ENCODE measurements around the gene OCA2. TPM values are rescaled to one million over a fixed set of nuclear protein-coding genes. Genes with fewer than 3 reads are reported as not detected.

OCA2 gene
- total and polyA plus RNA-seq, 2 of the 13 experiments (the other 11 are each of a cell fraction or from before 2014, with no cell fraction given), result 0.02 to 0.05 TPM

GRCh38 chr15:28037969-28038590, 61.0 kb downstream of the OCA2 start (continued):
- TF ChIP-seq SOX13 (IDR thresholded peaks at IDR 0.05) (no peak), SOX13 (CRISPR knock-in tag; conservative IDR thresholded peaks at IDR 0.05 in 1 of 2, IDR thresholded peaks at IDR 0.05 in 1 of 2) (peak in 1 of 2 experiments; percentile 52; a peak in 1 of 4 replicates), SALL1 (CRISPR knock-in tag; IDR thresholded peaks at IDR 0.05) (peak; percentile 40; the same call in 1 of the 2 replicates), HNF4G (IDR thresholded peaks at IDR 0.05; ENCODE audit: borderline replicate concordance, low read depth, low read length) (peak; percentile 58; the same call in 1 of the 2 replicates), HNF4G (CRISPR knock-in tag; IDR thresholded peaks at IDR 0.05; ENCODE audit: borderline replicate concordance, low read depth) (peak; percentile 48; the same call in 1 of the 2 replicates), HNF4A (CRISPR knock-in tag; IDR thresholded peaks at IDR 0.05) (peak; percentile 91), NCOA2 (CRISPR knock-in tag; IDR thresholded peaks at IDR 0.05) (0 out of 2 replicates have a peak, but pooled peaks have one; percentile 34), ZNF362 (CRISPR knock-in tag; IDR thresholded peaks at IDR 0.05; ENCODE audit: borderline replicate concordance) (peak; percentile 79), SAP130 (CRISPR knock-in tag; IDR thresholded peaks at IDR 0.05; ENCODE audit: low read depth) (peak; percentile 22; the same call in 1 of the 2 replicates)
- TF ChIP-seq, protein P1, sequence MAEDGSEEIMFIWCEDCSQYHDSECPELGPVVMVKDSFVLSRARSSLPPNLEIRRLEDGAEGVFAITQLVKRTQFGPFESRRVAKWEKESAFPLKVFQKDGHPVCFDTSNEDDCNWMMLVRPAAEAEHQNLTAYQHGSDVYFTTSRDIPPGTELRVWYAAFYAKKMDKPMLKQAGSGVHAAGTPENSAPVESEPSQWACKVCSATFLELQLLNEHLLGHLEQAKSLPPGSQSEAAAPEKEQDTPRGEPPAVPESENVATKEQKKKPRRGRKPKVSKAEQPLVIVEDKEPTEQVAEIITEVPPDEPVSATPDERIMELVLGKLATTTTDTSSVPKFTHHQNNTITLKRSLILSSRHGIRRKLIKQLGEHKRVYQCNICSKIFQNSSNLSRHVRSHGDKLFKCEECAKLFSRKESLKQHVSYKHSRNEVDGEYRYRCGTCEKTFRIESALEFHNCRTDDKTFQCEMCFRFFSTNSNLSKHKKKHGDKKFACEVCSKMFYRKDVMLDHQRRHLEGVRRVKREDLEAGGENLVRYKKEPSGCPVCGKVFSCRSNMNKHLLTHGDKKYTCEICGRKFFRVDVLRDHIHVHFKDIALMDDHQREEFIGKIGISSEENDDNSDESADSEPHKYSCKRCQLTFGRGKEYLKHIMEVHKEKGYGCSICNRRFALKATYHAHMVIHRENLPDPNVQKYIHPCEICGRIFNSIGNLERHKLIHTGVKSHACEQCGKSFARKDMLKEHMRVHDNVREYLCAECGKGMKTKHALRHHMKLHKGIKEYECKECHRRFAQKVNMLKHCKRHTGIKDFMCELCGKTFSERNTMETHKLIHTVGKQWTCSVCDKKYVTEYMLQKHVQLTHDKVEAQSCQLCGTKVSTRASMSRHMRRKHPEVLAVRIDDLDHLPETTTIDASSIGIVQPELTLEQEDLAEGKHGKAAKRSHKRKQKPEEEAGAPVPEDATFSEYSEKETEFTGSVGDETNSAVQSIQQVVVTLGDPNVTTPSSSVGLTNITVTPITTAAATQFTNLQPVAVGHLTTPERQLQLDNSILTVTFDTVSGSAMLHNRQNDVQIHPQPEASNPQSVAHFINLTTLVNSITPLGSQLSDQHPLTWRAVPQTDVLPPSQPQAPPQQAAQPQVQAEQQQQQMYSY (CRISPR knock-in tag; IDR thresholded peaks at IDR 0.05), result no peak
- TF ChIP-seq, protein P2, sequence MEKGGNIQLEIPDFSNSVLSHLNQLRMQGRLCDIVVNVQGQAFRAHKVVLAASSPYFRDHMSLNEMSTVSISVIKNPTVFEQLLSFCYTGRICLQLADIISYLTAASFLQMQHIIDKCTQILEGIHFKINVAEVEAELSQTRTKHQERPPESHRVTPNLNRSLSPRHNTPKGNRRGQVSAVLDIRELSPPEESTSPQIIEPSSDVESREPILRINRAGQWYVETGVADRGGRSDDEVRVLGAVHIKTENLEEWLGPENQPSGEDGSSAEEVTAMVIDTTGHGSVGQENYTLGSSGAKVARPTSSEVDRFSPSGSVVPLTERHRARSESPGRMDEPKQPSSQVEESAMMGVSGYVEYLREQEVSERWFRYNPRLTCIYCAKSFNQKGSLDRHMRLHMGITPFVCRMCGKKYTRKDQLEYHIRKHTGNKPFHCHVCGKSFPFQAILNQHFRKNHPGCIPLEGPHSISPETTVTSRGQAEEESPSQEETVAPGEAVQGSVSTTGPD (CRISPR knock-in tag; IDR thresholded peaks at IDR 0.05), result no peak
- TF ChIP-seq, protein P3, sequence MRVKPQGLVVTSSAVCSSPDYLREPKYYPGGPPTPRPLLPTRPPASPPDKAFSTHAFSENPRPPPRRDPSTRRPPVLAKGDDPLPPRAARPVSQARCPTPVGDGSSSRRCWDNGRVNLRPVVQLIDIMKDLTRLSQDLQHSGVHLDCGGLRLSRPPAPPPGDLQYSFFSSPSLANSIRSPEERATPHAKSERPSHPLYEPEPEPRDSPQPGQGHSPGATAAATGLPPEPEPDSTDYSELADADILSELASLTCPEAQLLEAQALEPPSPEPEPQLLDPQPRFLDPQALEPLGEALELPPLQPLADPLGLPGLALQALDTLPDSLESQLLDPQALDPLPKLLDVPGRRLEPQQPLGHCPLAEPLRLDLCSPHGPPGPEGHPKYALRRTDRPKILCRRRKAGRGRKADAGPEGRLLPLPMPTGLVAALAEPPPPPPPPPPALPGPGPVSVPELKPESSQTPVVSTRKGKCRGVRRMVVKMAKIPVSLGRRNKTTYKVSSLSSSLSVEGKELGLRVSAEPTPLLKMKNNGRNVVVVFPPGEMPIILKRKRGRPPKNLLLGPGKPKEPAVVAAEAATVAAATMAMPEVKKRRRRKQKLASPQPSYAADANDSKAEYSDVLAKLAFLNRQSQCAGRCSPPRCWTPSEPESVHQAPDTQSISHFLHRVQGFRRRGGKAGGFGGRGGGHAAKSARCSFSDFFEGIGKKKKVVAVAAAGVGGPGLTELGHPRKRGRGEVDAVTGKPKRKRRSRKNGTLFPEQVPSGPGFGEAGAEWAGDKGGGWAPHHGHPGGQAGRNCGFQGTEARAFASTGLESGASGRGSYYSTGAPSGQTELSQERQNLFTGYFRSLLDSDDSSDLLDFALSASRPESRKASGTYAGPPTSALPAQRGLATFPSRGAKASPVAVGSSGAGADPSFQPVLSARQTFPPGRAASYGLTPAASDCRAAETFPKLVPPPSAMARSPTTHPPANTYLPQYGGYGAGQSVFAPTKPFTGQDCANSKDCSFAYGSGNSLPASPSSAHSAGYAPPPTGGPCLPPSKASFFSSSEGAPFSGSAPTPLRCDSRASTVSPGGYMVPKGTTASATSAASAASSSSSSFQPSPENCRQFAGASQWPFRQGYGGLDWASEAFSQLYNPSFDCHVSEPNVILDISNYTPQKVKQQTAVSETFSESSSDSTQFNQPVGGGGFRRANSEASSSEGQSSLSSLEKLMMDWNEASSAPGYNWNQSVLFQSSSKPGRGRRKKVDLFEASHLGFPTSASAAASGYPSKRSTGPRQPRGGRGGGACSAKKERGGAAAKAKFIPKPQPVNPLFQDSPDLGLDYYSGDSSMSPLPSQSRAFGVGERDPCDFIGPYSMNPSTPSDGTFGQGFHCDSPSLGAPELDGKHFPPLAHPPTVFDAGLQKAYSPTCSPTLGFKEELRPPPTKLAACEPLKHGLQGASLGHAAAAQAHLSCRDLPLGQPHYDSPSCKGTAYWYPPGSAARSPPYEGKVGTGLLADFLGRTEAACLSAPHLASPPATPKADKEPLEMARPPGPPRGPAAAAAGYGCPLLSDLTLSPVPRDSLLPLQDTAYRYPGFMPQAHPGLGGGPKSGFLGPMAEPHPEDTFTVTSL (CRISPR knock-in tag; IDR thresholded peaks at IDR 0.05; ENCODE audit: borderline replicate concordance), result peak; percentile 66; the same call in 1 of the 2 replicates

Data from HepG2 (cell line).